RWPE1 (cell line): ENCODE measurements around the gene TMEM238.

Experiments used
- CTCF ChIA-PET: fragments of 350-600 bp; sonication (Branson Sonifier 250); formaldehyde crosslinking; extraction: SDS; loops from one replicate; lab custom pipeline; 2021; lab: Yijun Ruan, JAX
- POLR2A ChIA-PET: fragments of 400-600 bp; formaldehyde crosslinking; extraction: SDS; loops from one replicate; lab custom pipeline; 2020; ENCODE audit warnings: antibody characterized with exemption; ENCODE audit not compliant: low non-redundant PET; lab: Yijun Ruan, JAX
- DNase-seq: peaks from one replicate; pipeline ENCODE4 v3.0.0; 2012; ENCODE audit warnings: low spot score
- H3K27ac ChIP-seq: fragments of 450-650 bp; 2 replicates; pipeline ENCODE4 v1.5.1; 2017
- TF ChIP-seq, protein P1 (sequence below): fragments of 450-650 bp; conservative IDR thresholded peaks from 2 replicates; pipeline ENCODE4 v1.5.1; 2017; ENCODE audit warnings: low read depth, mild to moderate bottlenecking

Gene TMEM238

DNA sequence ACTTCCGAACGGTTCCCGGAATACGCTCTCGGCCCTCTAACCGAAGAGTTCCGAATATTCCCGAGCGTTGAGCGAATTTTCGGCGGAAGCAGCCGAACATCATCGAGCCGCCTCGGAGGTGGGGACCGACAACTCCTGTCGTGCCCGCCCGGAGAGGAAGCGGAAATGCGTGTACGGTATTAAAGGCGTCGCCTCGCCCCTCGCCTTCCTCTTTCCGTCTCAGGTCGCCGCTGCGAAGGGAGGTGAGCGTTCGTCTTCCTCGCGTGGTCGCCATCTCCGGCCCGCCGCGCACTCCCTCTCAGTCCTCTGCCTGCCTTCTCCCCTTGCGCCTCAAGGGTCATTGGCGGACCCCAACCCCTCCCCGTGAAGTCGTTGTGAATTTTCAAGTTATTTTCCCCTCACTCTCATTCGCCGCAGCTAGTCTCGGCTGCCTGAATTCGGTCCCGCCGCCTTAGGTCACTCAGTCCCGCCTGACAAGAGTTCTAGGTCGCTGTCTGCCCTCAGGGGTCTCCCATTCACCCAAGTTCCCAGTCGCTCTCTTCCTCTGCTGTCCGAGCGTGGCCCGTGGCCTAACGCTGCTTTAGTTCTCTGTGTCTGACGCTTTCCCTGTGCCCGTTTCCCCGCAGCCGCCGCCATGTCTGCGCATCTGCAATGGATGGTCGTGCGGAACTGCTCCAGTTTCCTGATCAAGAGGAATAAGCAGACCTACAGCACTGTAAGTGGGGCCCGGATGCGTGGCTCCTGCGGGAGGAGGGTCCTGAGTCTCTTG is 1.8 kb upstream of the TMEM238 start, which contains the start of gene RPL28:
TSS of gene RPL28 (plus strand) at position 209 of the 769 bp plus-strand sequence. CDS start at position 635, 426 bp downstream.
- POLR2A ChIA-PET = interaction anchor here (1.2 kb wide), 1 partner anchor 13 kb away, joined by 3 read pairs; no protein-coding TSS in a partner anchor
- peak within 1 kb of the TSS; percentile 98 for H3K27ac ChIP-seq
- CTCF ChIA-PET = no interaction called here
- TF ChIP-seq, protein P1, sequence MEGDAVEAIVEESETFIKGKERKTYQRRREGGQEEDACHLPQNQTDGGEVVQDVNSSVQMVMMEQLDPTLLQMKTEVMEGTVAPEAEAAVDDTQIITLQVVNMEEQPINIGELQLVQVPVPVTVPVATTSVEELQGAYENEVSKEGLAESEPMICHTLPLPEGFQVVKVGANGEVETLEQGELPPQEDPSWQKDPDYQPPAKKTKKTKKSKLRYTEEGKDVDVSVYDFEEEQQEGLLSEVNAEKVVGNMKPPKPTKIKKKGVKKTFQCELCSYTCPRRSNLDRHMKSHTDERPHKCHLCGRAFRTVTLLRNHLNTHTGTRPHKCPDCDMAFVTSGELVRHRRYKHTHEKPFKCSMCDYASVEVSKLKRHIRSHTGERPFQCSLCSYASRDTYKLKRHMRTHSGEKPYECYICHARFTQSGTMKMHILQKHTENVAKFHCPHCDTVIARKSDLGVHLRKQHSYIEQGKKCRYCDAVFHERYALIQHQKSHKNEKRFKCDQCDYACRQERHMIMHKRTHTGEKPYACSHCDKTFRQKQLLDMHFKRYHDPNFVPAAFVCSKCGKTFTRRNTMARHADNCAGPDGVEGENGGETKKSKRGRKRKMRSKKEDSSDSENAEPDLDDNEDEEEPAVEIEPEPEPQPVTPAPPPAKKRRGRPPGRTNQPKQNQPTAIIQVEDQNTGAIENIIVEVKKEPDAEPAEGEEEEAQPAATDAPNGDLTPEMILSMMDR = no peak
- DNase-seq = peak; percentile 91

DNA sequence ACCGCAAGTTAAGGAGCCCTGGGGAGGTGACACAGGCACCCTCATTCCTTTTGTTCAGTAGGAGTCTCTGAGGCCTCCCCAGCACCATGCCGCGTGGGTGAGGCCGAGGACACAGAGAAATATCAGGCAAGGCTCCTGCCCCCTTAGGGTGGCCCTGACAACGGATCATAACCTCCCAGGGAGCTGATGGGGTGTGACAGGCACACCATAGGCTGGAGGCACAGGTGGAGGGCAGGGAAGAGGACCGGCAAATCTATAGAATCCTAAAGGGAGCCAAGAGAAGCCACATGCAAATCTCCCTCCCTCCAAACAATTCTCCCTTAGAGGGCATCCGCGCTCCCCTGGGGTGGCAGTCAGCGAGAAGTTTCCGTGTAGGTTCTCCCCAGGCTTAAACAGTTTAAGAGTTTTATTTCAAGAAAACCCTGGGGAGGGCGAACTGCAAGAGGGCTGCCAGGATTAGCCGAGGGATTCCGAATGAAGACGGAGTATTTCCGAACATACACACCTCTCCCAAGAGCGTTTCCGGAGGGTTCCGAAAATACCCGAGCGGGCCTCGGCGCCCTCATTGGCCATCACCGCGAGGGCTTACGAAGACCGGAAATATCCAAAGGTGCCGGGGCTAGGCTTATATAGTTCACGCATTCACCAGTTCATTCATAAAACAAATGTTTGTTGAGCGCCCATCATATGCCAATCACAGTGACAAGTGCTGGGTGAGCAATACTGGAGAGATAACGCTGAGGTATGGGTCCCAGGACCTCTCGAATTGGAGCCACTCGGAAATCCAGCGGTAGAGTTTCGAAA is 1.0 kb upstream of the TMEM238 start:
- TF ChIP-seq, protein P1 = no peak
- ChIA-PET CTCF (interaction anchor here (1.1 to 1.3 kb wide), 3 partner anchors 21 to 97 kb away, joined by 3 read pairs; no protein-coding TSS in a partner anchor), POLR2A (interaction anchor here (0.6 to 1.7 kb wide), 4 partner anchors 17 to 84 kb away, joined by 3 to 9 read pairs (median 4); partner anchors contain the start of gene KMT5C)
- H3K27ac ChIP-seq = peak overlapping the region; percentile 98
- peak; percentile 89 for DNase-seq

DNA sequence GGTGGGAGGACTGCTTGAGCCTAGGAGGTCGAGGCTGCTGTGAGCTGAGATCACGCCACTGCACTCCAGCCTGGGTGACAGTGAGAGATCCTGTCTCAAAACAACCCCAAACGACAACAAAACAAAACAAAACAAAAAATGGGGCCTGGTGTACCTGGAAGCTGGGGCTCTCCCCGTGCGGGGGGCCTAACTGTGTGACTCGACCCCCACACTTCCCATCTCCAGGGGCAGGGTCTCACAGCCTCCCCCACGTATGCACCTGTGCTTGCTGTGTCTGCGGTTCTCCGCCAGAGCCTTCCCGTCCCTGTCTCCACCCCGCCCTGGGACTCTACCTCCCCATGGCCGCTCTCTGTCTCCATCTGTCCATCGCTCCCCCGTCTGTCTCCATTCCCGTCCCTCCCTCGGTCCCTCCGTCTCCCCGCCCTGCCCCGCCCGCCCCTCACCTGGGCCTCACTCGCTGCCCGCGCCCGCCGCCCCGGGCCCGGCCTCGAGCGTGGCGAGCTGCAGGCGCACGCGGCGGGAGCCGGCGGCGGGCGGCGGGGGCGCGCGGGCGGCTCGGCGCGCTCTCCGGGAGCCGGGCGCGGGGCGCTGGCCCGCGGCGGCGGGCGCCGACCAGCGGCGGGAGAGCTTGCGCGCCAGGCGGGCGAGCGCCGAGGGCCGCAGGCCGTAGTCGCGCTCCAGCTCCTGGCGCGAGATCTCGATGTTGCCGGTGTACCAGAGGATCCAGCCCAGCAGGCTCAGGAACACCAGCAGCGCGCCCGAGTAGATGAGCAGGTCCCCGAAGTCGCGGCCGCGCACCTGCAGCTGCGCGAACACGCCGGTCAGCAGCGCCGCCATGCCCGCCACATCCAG is 587 bp downstream of the TMEM238 start:
- CTCF ChIA-PET = interaction anchor here (0.5 to 2.0 kb wide), 15 partner anchors 14 to 293 kb away, joined by 3 to 21 read pairs (median 3); partner anchors contain the start of genes KMT5C and TMEM150B
- DNase-seq = no peak
- POLR2A ChIA-PET = interaction anchor here (0.6 to 1.7 kb wide), 11 partner anchors 11 to 240 kb away, joined by 3 to 9 read pairs (median 4); partner anchors contain the start of genes HSPBP1, KMT5C and UBE2S
- H3K27ac ChIP-seq = peak overlapping the region; percentile 98
- TF ChIP-seq, protein P1 = peak; percentile 59

DNA sequence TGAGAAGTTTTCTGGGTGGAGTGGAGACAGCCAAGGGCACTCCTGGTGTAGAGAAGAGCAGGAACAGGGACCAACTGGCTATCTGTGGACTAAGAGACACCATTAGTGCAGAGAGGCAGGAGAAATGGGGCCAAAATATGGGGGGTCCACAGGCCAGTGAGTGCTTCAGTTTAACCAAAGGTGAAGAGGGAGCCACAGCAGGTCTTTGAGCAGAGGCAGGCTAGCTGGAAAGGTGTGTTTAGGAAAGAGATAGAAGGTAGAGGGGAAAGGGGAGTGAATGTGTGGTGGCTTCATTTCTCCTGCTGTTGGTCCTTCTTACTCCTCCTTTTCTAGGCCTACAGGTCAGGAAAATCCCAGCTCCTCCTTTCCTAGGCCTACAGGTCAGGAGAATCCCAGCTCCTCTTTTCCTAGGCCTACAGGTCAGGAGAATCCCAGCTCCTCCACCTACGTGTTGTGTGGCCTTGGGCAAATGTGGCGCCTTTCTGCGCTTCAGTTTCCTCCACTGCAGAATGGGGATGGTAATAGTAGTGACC is 1.5 kb downstream of the TMEM238 start:
- POLR2A ChIA-PET = interaction anchor here (0.6 kb wide), 1 partner anchor 53 kb away, joined by 6 read pairs; no protein-coding TSS in a partner anchor
- DNase-seq = no peak
- TF ChIP-seq, protein P1 = no peak
- H3K27ac ChIP-seq = peak overlapping the region; percentile 98
- CTCF ChIA-PET = interaction anchor here (1.0 to 2.0 kb wide), 5 partner anchors 43 to 90 kb away, joined by 3 to 21 read pairs (median 4); partner anchors contain the start of genes KMT5C and TMEM150B

DNA sequence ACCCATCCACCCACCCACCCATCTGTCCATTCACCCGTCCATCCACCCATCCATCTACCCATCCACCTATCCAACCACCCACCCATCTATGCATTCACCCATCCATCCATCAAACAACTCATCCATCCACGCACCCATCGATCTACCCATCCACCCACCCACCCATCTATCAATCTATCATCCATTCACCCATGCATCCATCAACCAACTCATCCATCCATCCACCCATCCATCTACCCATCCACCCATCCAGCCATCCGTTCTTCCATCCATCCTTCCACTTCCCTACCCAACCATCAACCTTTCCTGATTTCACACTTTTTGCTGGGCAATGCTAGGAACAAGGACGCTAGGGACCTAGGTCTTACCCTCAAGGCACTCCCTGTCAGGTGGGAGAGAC is 2.1 kb downstream of the TMEM238 start:
- POLR2A ChIA-PET = no interaction called here
- H3K27ac ChIP-seq = no peak overlapping the region
- no peak for DNase-seq
- CTCF ChIA-PET = no interaction called here
- TF ChIP-seq, protein P1 = no peak
